GM19099 (cell line): Measurements from ENCODE around the gene ERG.

Experiments
- POLR2A ChIP-seq: IDR thresholded peaks from 3 replicates; pipeline ENCODE4 v1.6.1; 2011; ENCODE audit warnings: low read depth; ENCODE audit not compliant: insufficient read length; ENCODE audit errors: extremely low read depth

Gene ERG

GRCh38 chr21:38358098-38358497 lies 140.2 kb downstream of the ERG start:
- no peak for TF ChIP-seq POLR2A

GRCh38 chr21:38356883-38357625 lies 141.2 kb downstream of the ERG start:
- TF ChIP-seq POLR2A = no peak

- no peak for TF ChIP-seq POLR2A
Measured at GRCh38 chr21:38355992-38356781, 142.1 kb downstream of the ERG start.

GRCh38 chr21:38355353-38355752 lies 142.9 kb downstream of the ERG start:
- no peak for TF ChIP-seq POLR2A

GRCh38 chr21:38354746-38355145 lies 143.5 kb downstream of the ERG start:
- TF ChIP-seq POLR2A = no peak

- no peak for TF ChIP-seq POLR2A
Measured at GRCh38 chr21:38354231-38354630, 144.0 kb downstream of the ERG start.

GRCh38 chr21:38352536-38353219 lies 145.6 kb downstream of the ERG start:
- TF ChIP-seq POLR2A = no peak

GRCh38 chr21:38351961-38352521 lies 146.2 kb downstream of the ERG start:
- TF ChIP-seq POLR2A = no peak

GRCh38 chr21:38351176-38351959 lies 146.9 kb downstream of the ERG start:
- TF ChIP-seq POLR2A = no peak

GRCh38 chr21:38350684-38351083 lies 147.6 kb downstream of the ERG start:
- TF ChIP-seq POLR2A = no peak

GRCh38 chr21:38349977-38350376 lies 148.3 kb downstream of the ERG start:
- no peak for TF ChIP-seq POLR2A

- TF ChIP-seq POLR2A = no peak
Measured at GRCh38 chr21:38349111-38349746, 149.0 kb downstream of the ERG start.

- no peak for TF ChIP-seq POLR2A
Measured at GRCh38 chr21:38346286-38346685, 152.0 kb downstream of the ERG start.

- TF ChIP-seq POLR2A = no peak
Measured at GRCh38 chr21:38343691-38344090, 154.6 kb downstream of the ERG start.
